Astrocyte (in vitro differentiated cells and primary cell): ENCODE data around the gene SEMA3B. TPM values are rescaled to one million over a fixed set of nuclear protein-coding genes. Genes with fewer than 3 reads are reported as not detected.
"Not testable (repeated sequence)": the region's sequence is repeated elsewhere in the genome, so short reads cannot be mapped to it uniquely, and the experiment has no call there.

Source experiments
- DNase-seq: peaks from one replicate; pipeline ENCODE4 v3.0.0-alpha.2; 2010; ENCODE audit warnings: low read depth
- FAIRE-seq: peaks from 2 replicates; lab custom pipeline; 2011; peaks lifted over from hg19 to GRCh38; lab: Jason Lieb, UNC
- H2AFZ ChIP-seq: 2 replicates; pipeline ENCODE4 v1.6.0; 2012; ENCODE audit warnings: low read depth, low read length, inconsistent platforms
- H3K27ac ChIP-seq: 2 replicates; pipeline ENCODE4 v1.5.1; 2011; ENCODE audit warnings: low read depth, low read length, inconsistent platforms
- H3K27me3 ChIP-seq: 2 replicates; pipeline ENCODE4 v1.6.0; 2011; ENCODE audit warnings: low read length, inconsistent platforms; ENCODE audit not compliant: insufficient read depth
- H3K36me3 ChIP-seq: 2 replicates; pipeline ENCODE4 v1.5.1; 2011; ENCODE audit warnings: low read length, inconsistent platforms; ENCODE audit not compliant: insufficient read depth
- H3K4me1 ChIP-seq: 2 replicates; pipeline ENCODE4 v1.5.1; 2011; ENCODE audit warnings: low read length, inconsistent platforms; ENCODE audit not compliant: insufficient read depth
- H3K4me2 ChIP-seq: 2 replicates; pipeline ENCODE4 v1.6.0; 2012; ENCODE audit warnings: low read length, inconsistent platforms
- H3K4me3 ChIP-seq: 2 replicates; pipeline ENCODE4 v1.5.1; 2011; ENCODE audit warnings: low read depth, mild to moderate bottlenecking, low read length, inconsistent platforms; ENCODE audit not compliant: insufficient read depth
- H3K79me2 ChIP-seq: 2 replicates; pipeline ENCODE4 v1.6.0; 2012; ENCODE audit warnings: mild to moderate bottlenecking, low read length, inconsistent platforms; ENCODE audit not compliant: insufficient read depth
- H3K9ac ChIP-seq: 2 replicates; pipeline ENCODE4 v1.6.0; 2012; ENCODE audit warnings: mild to moderate bottlenecking, low read length, inconsistent platforms
- H3K9me3 ChIP-seq: 2 replicates; pipeline ENCODE4 v1.5.1; 2012; ENCODE audit warnings: low read depth, mild to moderate bottlenecking, low read length, inconsistent platforms; ENCODE audit not compliant: insufficient read depth
- H4K20me1 ChIP-seq: 2 replicates; pipeline ENCODE4 v1.6.0; 2012; ENCODE audit warnings: low read length, inconsistent platforms; ENCODE audit not compliant: insufficient read depth
- H3K27ac Mint-ChIP-seq: one replicate; pipeline ENCODE4 v1.8.0; 2021; ENCODE audit warnings: mild to moderate bottlenecking, mixed read lengths; ENCODE audit not compliant: unreplicated experiment
- H3K27me3 Mint-ChIP-seq: one replicate; pipeline ENCODE4 v1.8.0; 2021; ENCODE audit warnings: low read depth, mixed read lengths; ENCODE audit not compliant: unreplicated experiment
- H3K36me3 Mint-ChIP-seq: one replicate; pipeline ENCODE4 v1.8.0; 2021; ENCODE audit warnings: low read depth, mixed read lengths; ENCODE audit not compliant: unreplicated experiment
- H3K4me1 Mint-ChIP-seq: one replicate; pipeline ENCODE4 v1.8.0; 2021; ENCODE audit warnings: low read depth, mixed read lengths; ENCODE audit not compliant: unreplicated experiment
- H3K4me3 Mint-ChIP-seq: one replicate; pipeline ENCODE4 v1.8.0; 2021; ENCODE audit warnings: mild to moderate bottlenecking, moderate library complexity, mixed read lengths; ENCODE audit not compliant: unreplicated experiment
- H3K9me3 Mint-ChIP-seq: one replicate; pipeline ENCODE4 v1.8.0; 2021; ENCODE audit warnings: mild to moderate bottlenecking, mixed read lengths; ENCODE audit not compliant: unreplicated experiment
- CTCF ChIP-seq: IDR thresholded peaks from 2 replicates; pipeline ENCODE4 v1.5.1; 2011; ENCODE audit warnings: low read depth, mild to moderate bottlenecking, inconsistent platforms, low read length, moderate library complexity; ENCODE audit not compliant: insufficient read depth
- EZH2 ChIP-seq: IDR thresholded peaks from 2 replicates; pipeline ENCODE4 v1.6.1; 2012; ENCODE audit warnings: mild to moderate bottlenecking, low read length, inconsistent platforms; ENCODE audit not compliant: insufficient read depth
- total RNA-seq: library from RNA; stranded (reverse); gene quantifications from 2 replicates; pipeline ENCODE4 v1.2.1, GENCODE V29; 2021

SEMA3B gene
- total RNA-seq, 1 donor from 2014 or later = 5.9 TPM

DNA sequence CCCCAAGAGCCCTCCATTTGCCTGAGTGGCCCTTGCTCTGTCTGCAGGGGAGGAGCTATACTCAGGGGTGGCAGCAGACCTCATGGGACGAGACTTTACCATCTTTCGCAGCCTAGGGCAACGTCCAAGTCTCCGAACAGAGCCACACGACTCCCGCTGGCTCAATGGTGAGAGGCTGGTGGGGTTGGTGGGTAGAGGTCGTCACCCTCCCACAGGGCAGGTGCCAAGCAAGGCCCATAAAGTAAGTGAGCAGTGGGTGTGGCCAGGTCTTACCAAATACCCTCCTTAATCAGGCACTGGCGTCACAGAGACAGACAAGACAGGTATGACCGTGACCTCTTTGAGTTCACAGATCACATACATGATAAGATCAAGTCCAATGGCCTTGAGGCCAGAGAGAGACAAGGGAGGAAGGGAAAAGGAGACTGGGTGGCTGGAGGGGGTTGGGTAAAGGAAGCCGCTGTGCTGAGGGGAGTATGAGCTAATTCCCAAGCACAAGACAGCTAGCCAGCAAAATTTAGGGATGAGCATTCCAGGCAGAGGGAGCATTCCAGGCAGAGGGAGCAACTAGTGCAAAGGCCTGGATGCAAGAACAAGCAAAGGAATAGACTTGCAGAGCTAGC, 2.5 kb downstream of the SEMA3B start:
- TF ChIP-seq CTCF (no peak), EZH2 (no peak)
- Histone ChIP-seq H3K79me2 (no peaks in the 10 kb centered on the region), H3K27me3 (peaks cover 25% of the 10 kb centered on the region), H3K36me3 (no peaks in the 10 kb centered on the region), H3K27ac (no peak overlapping the region), H3K9me3 (no peaks in the 10 kb centered on the region), H3K4me3 (no peak overlapping the region), H2AFZ (no peak overlapping the region), H3K4me1 (peaks cover 28% of the 10 kb centered on the region), H3K9ac (no peak overlapping the region), H3K4me2 (no peak overlapping the region), H4K20me1 (peaks cover 3% of the 10 kb centered on the region)
- Mint-ChIP-seq H3K4me3 (peak overlapping the region; percentile 10), H3K36me3 (peaks cover 8% of the 10 kb centered on the region), H3K9me3 (no peaks in the 10 kb centered on the region), H3K27ac (peak overlapping the region; percentile 7), H3K27me3 (peaks cover 24% of the 10 kb centered on the region), H3K4me1 (peaks cover 25% of the 10 kb centered on the region)
- no peak for DNase-seq
- no peak for FAIRE-seq

GRCh38 chr3:50272538-50272910, 3.6 kb downstream of the SEMA3B start:
- not testable (repeated sequence) for H2AFZ ChIP-seq, H3K36me3 Mint-ChIP-seq, H3K9me3 Mint-ChIP-seq, H3K4me3 Mint-ChIP-seq, H3K27ac Mint-ChIP-seq, FAIRE-seq, H3K9ac ChIP-seq, H3K9me3 ChIP-seq, H3K79me2 ChIP-seq, H3K4me3 ChIP-seq, DNase-seq, H4K20me1 ChIP-seq, H3K36me3 ChIP-seq, H3K27ac ChIP-seq
- Histone ChIP-seq H3K4me2 (peak overlapping the region; percentile 72), H3K27me3 (peaks cover 27% of the 10 kb centered on the region), H3K4me1 (peaks cover 21% of the 10 kb centered on the region)
- Mint-ChIP-seq H3K27me3 (peaks cover 24% of the 10 kb centered on the region), H3K4me1 (peaks cover 25% of the 10 kb centered on the region)

- no peaks in the 10 kb centered on the region for H3K9me3 Mint-ChIP-seq
- Histone ChIP-seq H3K27me3 (peaks cover 27% of the 10 kb centered on the region), H3K4me3 (no peak overlapping the region), H3K36me3 (no peaks in the 10 kb centered on the region), H3K4me1 (peaks cover 21% of the 10 kb centered on the region), H3K9ac (peak overlapping the region; percentile 8), H3K9me3 (no peaks in the 10 kb centered on the region), H2AFZ (peak overlapping the region; percentile 43), H4K20me1 (peaks cover 3% of the 10 kb centered on the region), H3K27ac (no peak overlapping the region), H3K4me2 (peak overlapping the region; percentile 72), H3K79me2 (no peaks in the 10 kb centered on the region)
- peak overlapping the region; percentile 67 for H3K4me3 Mint-ChIP-seq
- H3K27ac Mint-ChIP-seq = no peak overlapping the region
- DNase-seq (no peak), FAIRE-seq (no peak)
- TF ChIP-seq EZH2 (no peak), CTCF (peak; percentile 76)
- peaks cover 22% of the 10 kb centered on the region for H3K4me1 Mint-ChIP-seq
- peaks cover 24% of the 10 kb centered on the region for H3K27me3 Mint-ChIP-seq
- peaks cover 8% of the 10 kb centered on the region for H3K36me3 Mint-ChIP-seq
These were observed 4.2 kb downstream of the SEMA3B start for GRCh38 chr3:50272911-50273688.
